A549 (cell line): Measurements from ENCODE around the gene ZIC2.

Experiments
- CTCF ChIP-seq: fragments of >200 bp; sonication (Bioruptor Twin); formaldehyde crosslinking; IDR thresholded peaks from 3 replicates; pipeline ENCODE4 v1.5.1; 2016
- POLR2AphosphoS2 ChIP-seq: conservative IDR thresholded peaks from 2 replicates; pipeline ENCODE4 v1.6.1; 2012; ENCODE audit warnings: low read length, improper control_type of control experiment, inconsistent platforms

- no peak for TF ChIP-seq CTCF
- no peak for TF ChIP-seq POLR2AphosphoS2
These were observed 11.5 kb upstream of the ZIC2 start for GRCh38 chr13:99969919-99970650.
